Muscle of back (tissue), 13 donors: ENCODE measurements around the gene MCRIP1. TPM values are rescaled to one million over a fixed set of nuclear protein-coding genes. Genes with fewer than 3 reads are reported as not detected.
A peak's percentile ranks its signal among the peaks of the same experiment; 100 is the strongest.

ENCODE experiments used
- DNase-seq, 3 donors: peaks; one replicate each; pipeline versions ENCODE4 v3.0.0 to v3.0.0-alpha.2; 2013
- long read RNA-seq, 9 donors: transcript quantifications; one replicate each; lab custom pipeline, GENCODE V29; 2026
- polyA plus RNA-seq, 10 donors: library from polyadenylated mRNA; unstranded; fragments of 120-200 nt; gene quantifications; one replicate each; pipeline ENCODE4 v1.2.1, GENCODE V29; 2013; ENCODE audit not compliant: insufficient read length in 10 of 10

MCRIP1 gene, protein sequence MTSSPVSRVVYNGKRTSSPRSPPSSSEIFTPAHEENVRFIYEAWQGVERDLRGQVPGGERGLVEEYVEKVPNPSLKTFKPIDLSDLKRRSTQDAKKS
- polyA plus RNA-seq, result 100 to 1,000 TPM in 5 of 10 donors, 10 to 100 TPM in 5; 67.2 to 139 (median 102) TPM
- long read RNA-seq, donor 1, transcript MCRIP1-201 (5 exons, 1,209 nt), result major isoform, 34 of 125 reads
- long read RNA-seq, donor 1, transcript MCRIP1-203 (6 exons, 925 nt), result minor isoform, 12 of 125 reads
- long read RNA-seq, donor 1, transcript MCRIP1-207 (4 exons, 2,775 nt), result minor isoform, 7 of 125 reads
- long read RNA-seq, donor 1, partial matches to known transcripts, result 62 of 125 reads
- long read RNA-seq, donor 1, other reads (novel, unspliced or antisense), result 0 of 125 reads
- long read RNA-seq, donor 2, transcript MCRIP1-201 (5 exons, 1,209 nt), result major isoform, 22 of 31 reads
- long read RNA-seq, donor 2, partial matches to known transcripts, result 0 of 31 reads
- long read RNA-seq, donor 2, other reads (novel, unspliced or antisense), result 0 of 31 reads
- long read RNA-seq, donor 3, result 0 reads
- long read RNA-seq, donor 4, transcript MCRIP1-201 (5 exons, 1,209 nt), result major isoform, 26 of 52 reads
- long read RNA-seq, donor 4, transcript MCRIP1-203 (6 exons, 925 nt), result minor isoform, 8 of 52 reads
- long read RNA-seq, donor 4, partial matches to known transcripts, result 6 of 52 reads
- long read RNA-seq, donor 4, other reads (novel, unspliced or antisense), result 0 of 52 reads
- long read RNA-seq, donor 5, transcript MCRIP1-207 (4 exons, 2,775 nt), result minor isoform, 8 of 141 reads
- long read RNA-seq, donor 5, transcript MCRIP1-203 (6 exons, 925 nt), result minor isoform, 8 of 141 reads
- long read RNA-seq, donor 5, transcript MCRIP1-210 (4 exons, 577 nt), result minor isoform, 8 of 141 reads
- long read RNA-seq, donor 5, transcript MCRIP1-201 (5 exons, 1,209 nt), result major isoform, 47 of 141 reads
- long read RNA-seq, donor 5, partial matches to known transcripts, result 59 of 141 reads
- long read RNA-seq, donor 5, other reads (novel, unspliced or antisense), result 0 of 141 reads
- long read RNA-seq, donor 6, transcript MCRIP1-207 (4 exons, 2,775 nt), result minor isoform, 7 of 56 reads
- long read RNA-seq, donor 6, transcript MCRIP1-201 (5 exons, 1,209 nt), result major isoform, 38 of 56 reads
- long read RNA-seq, donor 6, transcript MCRIP1-203 (6 exons, 925 nt), result minor isoform, 5 of 56 reads
- long read RNA-seq, donor 6, partial matches to known transcripts, result 0 of 56 reads
- long read RNA-seq, donor 6, other reads (novel, unspliced or antisense), result 0 of 56 reads
- long read RNA-seq, donor 7, transcript MCRIP1-203 (6 exons, 925 nt), result minor isoform, 8 of 52 reads
- long read RNA-seq, donor 7, transcript MCRIP1-207 (4 exons, 2,775 nt), result minor isoform, 8 of 52 reads
- long read RNA-seq, donor 7, transcript MCRIP1-201 (5 exons, 1,209 nt), result major isoform, 32 of 52 reads
- long read RNA-seq, donor 7, partial matches to known transcripts, result 0 of 52 reads
- long read RNA-seq, donor 7, other reads (novel, unspliced or antisense), result 0 of 52 reads
- long read RNA-seq, donor 8, transcript MCRIP1-203 (6 exons, 925 nt), result minor isoform, 7 of 45 reads
- long read RNA-seq, donor 8, transcript MCRIP1-201 (5 exons, 1,209 nt), result major isoform, 25 of 45 reads
- long read RNA-seq, donor 8, partial matches to known transcripts, result 0 of 45 reads
- long read RNA-seq, donor 8, other reads (novel, unspliced or antisense), result 0 of 45 reads
- long read RNA-seq, donor 9, partial matches to known transcripts, result 0 of 10 reads
- long read RNA-seq, donor 9, other reads (novel, unspliced or antisense), result 0 of 10 reads

DNA sequence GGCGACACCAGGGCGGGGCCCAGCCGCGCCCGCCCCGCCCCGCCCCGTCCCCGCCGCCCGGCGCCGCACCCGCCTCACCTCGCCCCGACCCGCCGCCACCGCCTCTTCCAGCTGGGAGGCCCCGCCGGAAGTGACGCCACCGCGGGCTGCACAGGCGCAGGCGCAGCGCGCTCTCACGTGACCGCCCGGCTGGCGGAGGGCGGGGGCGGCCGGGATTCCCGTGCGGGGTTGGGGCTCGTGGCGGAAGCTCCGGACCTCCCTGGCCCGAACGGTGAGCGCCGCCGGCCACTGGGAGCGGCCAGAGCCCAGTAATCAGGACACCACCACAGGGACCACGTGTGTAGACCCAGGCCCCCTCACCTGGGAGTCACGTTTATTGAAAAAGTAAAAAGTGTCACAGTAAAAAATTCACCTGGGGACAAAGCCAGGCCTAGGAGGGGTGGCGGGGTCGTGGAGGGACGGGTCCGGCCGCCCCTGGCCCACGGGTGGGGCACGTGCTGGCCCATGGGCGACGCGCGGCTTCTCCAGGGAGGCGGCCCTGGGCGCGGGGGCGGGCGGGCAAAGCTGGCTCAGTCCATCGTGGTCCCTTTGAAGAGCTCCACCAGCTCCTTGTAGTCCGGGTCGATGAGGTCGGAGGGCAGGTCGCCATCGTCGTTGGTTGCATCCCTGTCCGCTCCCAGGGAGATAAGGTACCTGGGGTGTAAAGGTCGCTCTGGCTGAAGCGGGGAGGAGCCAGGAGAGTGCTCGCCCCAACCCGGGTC lies at the start of gene MCRIP1:
TSS of gene MCRIP1 (minus strand) at position 132 of the 761 bp plus-strand sequence. CDS start 8,785 bp downstream, outside the sequence.
- DNase-seq, result peak; percentile 94 to 97 (median 96)

DNA sequence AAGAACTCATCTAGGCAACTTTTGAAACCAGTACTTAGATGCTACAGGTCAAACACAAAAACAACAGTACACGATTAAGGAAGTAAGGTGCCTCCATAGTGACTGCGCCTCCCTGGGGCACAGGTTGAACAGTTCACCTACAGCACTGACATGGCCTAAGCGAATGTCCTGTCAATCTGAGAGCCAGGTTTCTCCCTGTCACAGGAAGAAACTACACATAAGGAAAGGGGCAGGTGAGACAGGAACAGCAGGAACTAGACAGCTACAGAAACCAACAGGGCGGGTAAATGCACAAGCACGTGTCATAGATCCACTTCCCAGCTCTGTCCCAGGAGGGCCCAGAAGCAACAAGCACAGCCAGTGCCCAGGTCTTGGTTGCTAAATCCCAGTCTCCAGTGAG lies 46.0 kb upstream of the MCRIP1 start:
- no peak for DNase-seq

DNA sequence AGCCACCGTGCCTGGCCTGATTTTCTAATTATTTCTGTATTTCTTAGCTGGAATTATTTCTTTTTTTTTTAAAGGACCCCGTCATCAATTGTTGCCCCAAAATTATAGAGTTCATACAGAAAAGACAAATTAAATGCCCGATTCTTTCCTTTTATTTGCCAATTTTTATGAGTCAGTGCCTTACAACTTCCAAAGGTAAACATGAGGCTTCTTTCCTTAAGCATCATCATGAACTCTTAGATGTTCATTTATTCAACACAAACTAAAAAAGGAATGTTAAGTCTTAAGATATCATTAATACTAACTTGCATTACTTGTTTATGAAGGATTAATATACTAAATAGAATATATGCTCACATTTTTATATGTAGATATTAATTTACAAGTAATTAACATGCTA lies 45.2 kb upstream of the MCRIP1 start:
- DNase-seq, result no peak

DNA sequence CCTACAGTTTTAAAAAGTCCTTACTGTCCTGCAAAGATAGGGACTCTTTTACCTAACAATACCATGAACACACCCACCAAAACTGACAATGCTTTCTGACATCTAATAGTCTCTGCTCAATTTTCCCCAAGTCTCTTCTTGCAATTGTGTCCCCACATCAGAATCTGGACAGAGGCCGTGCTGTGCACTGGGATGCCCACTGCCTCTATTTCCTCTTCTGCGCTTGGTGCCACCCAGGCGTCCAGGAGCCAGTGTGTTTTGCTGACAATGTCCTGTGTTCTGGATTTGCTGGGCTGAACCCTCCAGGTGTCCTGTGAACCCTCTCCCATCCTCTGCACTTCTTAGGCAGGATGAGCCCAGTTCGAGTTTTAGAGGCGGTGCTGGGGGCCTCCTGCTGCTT lies 44.5 kb upstream of the MCRIP1 start:
- DNase-seq, result no peak

DNA sequence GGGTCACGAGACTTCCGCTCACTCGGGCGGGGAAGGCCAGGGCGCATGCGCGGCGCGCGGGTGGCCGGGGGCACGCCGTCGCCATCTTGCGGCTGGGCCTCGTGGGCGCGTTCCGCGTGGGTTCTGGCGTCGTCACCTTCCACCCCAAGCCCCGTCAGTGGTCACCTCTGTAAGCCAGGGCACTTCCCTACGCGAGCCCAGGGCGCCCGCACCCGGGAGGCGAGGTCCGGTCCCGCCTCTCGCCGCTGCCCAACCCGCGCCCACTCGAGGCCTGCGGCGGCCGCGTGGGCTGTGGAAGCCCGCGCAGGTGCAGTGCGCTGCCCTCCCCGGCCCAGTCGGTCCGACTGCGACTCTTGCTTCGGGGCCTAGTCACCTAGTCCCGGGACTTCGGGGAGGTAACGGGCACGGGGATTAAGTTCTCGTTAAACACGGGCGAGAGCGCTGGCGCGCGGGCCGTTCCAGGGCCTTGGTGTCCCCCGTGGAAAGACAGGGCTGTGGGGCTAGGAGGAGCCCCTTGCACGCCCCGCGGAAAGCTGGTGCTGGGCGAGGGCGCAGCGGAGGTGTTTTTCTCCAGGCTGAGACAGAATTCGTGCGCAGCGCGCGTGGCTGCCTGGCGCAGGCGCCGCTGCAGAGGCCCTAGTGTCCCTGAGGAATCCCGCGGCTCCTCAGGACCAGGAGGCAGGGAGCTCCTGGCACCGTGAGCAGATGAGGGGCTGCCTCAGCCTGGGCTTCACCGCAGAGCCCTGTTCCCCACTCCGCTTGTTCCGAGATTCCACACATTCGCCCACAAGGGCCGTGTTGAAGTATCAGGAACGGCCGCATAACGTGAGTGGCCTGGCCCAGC lies 38.5 kb upstream of the MCRIP1 start:
- DNase-seq, result peak; percentile 89 to 96 (median 94)

DNA sequence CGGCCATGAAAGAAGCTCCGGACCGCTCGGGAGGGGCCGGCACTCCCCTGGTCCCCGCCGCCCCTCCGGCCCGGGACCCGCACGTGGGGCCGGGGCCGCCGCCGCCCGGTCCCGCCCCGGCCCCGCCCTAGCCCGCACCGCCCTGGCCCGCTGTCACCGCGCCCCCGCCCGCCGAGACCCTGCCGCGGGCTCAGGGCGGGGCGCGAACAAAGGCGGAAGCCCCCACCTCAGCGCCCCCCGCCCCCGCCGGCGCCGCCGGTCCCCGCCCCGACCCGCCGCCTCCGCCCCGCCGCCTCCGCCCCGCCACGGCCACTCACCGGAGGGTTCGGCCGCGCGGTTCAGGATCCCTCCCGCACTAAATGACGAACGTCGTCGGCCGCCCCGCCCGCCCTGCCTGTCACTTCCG lies 37.9 kb upstream of the MCRIP1 start, which contains the start of gene ARHGDIA:
TSS of gene ARHGDIA (minus strand) at position 357 of the 406 bp plus-strand sequence. CDS start 1,407 bp downstream, outside the sequence.
- no peak for DNase-seq

DNA sequence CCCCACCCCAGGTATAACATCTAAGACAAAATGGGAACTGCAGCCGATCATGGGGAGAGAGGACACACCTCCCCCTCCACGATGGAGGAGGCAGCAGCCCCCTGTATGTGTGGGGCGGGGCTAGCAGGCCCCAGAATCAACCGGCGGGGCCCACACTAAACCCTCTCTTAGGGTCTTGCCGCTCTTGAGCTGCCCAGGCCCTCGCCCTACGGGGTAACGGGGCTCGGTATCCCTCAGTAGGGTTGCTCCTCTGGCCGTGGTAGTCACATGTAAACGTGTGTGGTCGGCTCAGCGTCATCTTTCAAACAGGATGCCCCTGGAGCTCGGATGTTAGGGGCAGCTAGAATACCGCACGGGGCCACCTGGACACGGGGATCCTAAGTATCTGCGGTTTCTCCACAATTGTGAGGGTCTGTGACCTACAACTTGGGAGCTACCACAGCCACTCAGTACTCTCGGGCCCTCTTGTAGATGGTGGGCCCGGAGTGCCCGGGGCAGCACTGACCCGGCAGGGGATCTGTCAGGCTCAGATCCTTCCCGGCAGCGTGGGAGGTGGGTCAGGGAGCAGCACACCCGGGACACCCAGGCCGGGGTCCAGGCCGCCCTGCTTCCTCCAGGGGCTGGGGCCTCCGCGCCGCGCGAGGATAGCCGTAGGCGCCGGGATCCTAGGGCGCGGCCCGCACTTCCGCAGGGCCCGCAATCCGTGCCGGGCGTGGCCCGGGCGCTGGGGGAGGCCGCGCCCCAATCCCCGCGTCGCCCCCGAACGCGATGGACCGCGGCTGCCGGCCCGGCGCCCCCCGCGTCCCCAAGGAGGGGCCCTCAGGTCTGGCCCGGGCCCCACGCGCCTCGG lies 37.3 kb upstream of the MCRIP1 start:
- DNase-seq, result peak in 1 of 3 donors; percentile 77

DNA sequence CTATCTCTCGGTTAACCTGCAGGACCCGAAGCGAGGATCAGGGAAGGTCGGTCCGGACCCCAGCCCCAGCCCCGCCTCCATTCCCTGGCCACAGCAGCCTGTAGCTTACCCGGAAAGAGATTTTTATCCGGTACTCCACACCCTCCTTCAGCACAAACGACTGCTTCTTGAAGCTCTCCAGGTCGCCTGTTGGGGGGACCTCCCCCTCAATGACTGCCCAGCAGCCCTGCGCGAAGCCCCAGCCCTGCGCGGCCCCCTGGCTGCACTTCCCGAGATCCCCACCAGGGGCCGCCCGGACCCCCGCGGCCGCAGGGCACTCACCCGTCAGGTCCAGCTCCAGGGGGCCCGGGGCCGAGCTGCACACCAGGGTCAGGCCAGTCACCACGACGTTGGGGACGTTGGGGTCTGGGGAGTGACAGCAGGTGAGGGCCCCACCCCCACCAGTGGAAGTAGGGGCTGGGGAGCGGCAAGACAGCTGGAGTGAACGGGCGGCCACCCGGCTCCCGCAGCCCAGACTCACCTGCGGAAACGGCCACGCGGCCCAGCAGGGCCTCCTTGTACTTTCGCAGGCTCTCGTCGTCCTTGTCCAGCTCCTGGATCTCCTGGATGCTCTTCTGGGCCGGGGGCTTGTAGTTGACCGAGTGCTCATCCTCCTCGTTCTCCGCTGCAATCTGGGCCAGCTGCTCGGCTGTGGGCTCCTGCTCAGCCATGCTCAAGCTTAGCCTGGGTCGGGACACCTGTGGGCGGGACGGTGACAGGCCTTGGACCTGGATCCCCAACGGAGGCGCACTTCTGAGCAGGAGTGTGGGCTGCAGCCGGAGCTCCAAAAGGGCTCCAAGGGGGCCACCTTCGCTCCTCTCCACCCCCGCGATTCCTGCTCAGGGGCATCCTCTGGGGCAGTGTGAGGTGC lies 36.4 kb upstream of the MCRIP1 start:
- DNase-seq, result peak in 1 of 3 donors; percentile 78

DNA sequence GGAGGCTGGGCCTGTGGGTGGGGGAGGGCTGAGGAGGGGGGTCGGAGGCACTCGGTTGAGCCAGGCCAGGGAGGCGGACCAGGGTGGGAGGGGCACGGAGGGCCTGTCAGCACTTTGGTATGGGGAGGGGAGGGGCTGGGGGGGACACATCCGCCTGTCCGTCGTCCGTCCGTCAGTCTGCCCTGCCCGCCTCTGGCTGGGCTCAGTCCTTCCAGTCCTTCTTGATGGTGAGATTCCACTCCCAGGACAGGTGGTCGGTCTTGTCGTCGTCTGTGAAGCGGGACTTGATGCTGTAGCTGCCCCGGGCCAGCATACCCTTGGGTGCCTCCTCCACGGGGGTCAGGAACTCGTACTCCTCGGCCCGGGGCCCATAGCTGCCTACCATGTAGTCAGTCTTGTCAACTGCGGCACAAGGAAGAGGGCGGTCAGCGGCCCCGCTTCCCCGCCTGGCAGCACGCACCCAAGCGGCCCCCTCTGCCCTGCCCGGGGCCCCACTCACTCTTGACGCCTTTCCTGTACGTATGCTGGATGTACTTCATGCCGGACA lies 35.7 kb upstream of the MCRIP1 start:
- DNase-seq, result peak in 2 of 3 donors; percentile 67 to 76

DNA sequence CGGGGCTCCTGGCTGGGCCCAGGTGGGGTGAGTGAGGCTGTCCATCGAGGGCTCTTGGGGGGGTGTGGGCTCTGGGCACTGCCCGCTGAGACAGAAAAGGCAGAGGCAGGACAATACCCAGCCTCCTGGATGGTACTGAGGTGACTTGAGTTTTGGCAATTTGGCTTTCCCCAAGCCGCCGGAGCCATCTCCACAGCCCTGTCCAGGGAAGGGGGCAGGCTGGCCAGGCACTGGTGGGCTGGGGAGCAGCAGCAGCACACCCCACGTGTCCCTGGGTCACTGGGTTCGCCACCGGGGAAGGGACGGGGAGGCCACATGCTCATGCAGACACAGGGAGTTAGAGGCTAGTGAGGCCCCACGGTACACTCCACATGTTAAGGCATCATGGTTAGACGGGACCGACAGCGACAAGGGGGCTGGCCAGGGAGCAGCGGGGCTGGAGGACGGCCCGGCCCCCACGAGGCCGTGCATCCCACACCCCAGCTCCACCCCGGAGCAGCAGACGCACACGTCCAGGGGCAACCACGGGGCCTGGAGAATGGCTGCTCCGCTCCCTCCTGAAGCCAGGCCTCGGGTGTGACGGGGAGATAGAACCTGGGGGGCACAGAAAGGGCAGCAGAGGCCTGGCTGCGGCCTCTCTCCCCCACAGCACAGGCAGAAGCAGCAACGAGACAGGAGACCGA lies 35.0 kb upstream of the MCRIP1 start:
- peak in 1 of 3 donors; percentile 47 for DNase-seq

DNA sequence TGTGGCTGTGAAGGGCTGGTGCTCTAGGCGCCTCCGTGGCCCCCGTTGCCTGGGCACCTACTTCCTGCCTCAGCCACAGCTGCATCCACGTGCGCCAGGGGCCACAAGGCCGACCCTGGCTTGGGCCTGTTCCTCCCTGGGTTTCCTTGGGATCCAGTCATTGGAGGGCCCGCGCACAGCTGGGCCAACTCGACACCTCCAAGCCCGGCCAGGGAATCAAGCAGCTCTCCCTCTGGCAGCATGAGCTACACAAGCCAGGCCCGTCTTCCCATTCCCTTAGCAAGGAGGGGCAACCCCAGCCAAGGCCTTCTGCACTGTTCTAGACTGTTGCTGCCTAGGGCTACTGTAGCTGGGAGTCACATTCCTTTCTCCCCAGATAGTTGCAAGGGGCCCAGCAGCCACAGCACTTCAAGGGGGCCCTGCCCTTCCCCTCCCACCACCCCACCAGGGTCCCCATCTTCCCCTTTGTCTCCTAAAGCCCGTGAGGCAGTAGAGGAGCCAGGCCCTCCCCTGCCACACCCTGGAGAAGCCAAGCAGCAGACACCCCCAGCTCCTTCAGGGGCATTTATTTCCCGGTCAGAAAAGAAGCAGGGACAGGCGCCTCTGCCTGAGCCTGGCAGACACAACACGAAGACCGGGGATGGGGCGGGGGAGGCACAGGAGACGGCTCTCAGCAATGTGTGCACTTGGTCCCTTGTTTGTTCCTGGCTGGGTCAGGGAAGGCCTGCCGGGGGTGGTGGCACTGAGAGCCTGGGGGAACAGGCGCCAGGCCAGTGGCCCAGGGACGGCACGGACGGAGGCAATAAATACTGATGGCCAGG lies 34.3 kb upstream of the MCRIP1 start:
- DNase-seq, result peak in 1 of 3 donors; percentile 48

DNA sequence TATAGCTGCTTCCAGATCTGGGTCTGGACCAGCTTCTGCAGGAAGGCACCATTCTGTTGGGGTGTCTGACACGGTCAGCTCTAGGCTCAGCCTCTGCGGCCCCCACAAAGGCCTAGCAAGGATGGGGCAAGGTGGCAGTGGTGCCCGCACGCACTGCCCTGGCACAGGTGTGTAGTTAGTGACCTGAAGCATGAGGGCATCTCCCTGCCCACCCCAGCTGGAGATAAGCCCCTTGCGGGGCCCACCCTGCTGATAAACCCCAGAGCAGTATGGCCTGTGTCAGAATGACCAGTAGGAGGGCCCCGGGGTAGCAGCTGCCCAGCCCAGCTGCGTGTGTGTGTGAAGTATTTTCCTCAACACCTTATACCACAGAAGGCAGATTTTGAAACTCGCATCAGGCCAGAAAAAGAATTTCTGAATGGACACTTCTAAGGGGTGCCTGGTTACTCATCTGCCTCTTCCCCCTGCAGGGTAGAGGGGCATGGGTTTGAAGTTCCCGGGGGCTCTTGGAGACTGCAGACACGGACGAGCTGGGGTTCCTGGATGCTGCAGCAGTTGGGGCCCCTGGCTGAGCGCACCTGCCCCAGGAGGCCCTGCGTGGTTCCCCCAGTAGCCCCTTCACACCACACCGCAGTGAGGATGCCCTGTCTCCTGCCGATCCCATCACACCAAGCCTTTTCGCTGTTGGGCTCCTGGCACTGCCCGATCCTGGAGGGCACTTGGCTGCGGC lies 33.5 kb upstream of the MCRIP1 start:
- DNase-seq, result no peak

DNA sequence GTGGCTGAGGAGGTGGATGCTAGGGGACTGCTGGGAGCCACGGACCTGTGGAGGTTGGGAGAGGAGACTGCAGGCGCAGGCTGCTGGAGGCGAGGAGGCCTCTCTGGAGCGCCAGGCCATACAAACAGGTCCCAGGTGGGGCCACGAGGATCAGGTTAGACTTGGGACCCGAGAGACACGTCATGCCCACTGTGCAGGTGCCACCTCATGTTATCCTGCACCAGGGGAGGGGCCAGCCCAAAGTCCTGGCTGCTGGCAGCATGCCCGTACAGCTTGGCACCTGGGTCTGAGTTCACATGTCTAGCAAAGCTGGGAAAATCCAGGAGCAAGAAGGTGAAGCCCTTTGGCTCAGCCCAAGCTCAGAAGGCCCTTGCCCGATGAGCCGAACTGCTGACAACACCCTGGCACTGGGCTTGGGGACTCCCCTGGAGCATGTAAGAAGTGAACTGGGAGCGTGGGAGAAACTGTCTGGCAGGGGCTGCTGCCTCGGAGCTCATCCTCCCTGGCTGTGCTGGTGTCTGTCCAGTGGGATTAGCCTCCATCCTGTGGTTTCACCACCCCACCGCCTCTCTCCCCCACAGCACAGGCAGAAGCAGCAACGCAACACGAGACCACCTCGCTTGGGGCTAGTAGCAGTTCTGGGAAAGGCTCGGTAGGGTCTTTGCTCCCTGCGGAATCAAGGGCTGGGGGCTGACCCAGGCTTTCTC lies 32.8 kb upstream of the MCRIP1 start:
- DNase-seq, result no peak
